Measurements from ENCODE around the gene CARMIL3.

Gene CARMIL3

DNA sequence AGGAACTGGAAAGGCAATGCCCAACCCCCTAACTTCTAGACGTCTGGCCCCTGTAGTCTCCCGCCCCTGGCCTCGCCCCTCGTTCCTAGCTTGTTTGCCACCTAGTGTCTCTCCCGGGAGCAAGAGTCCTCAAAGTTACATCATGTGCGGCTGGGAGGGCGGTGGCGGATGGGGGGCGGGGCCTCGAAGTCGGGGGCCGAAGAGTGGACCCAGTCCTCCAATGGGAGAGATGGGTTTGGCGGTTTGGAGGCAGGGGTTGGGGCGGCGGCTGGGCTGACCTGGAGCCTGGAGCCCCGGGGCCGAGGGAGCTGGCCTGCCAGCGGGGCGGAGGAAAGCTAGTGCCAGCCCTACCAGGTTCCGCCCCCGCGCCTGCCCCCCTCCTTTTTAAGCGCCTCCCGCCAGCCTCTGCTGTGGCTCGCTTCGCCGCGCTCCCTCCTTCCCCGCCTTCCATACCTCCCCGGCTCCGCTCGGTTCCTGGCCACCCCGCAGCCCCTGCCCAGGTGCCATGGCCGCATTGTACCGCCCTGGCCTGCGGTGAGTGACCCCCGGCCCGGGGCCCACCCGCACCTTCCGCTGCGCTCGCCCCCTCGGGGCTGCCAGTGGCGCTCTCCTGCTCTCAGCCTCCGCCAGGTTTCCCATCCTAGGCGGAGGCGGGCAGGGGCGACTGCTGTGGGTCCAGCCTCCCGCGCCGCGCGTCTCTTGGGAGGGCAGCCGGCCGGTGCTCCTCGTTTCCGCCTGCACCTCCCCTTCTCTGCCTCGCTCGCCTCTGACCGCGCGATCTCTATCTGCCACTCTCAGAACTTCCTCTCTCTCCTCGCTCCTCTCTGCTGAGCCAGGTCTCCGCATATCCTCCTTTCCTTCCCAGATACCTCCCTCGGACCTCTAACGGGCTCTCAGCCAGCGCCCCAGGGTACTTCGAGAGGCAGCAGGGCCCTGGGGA is 42.4 kb downstream of the CARMIL3 start, which contains the start of gene PCK2:
PCK2 (plus strand) TSS at position 411 of the 940 bp plus-strand sequence; CDS start at position 506, 95 bp downstream.
- no peaks in the 10 kb centered on the region for H3K4me1 ChIP-seq (ENCODE audit: low read length)
- TF ChIP-seq EZH2 (optimal IDR thresholded peaks at IDR 0.05; ENCODE audit: low read depth, low read length) (no peak), EZH2phosphoT487 (IDR thresholded peaks at IDR 0.05; ENCODE audit: low read length) (no peak)
- TF ChIP-seq, protein P1, sequence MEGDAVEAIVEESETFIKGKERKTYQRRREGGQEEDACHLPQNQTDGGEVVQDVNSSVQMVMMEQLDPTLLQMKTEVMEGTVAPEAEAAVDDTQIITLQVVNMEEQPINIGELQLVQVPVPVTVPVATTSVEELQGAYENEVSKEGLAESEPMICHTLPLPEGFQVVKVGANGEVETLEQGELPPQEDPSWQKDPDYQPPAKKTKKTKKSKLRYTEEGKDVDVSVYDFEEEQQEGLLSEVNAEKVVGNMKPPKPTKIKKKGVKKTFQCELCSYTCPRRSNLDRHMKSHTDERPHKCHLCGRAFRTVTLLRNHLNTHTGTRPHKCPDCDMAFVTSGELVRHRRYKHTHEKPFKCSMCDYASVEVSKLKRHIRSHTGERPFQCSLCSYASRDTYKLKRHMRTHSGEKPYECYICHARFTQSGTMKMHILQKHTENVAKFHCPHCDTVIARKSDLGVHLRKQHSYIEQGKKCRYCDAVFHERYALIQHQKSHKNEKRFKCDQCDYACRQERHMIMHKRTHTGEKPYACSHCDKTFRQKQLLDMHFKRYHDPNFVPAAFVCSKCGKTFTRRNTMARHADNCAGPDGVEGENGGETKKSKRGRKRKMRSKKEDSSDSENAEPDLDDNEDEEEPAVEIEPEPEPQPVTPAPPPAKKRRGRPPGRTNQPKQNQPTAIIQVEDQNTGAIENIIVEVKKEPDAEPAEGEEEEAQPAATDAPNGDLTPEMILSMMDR (IDR thresholded peaks at IDR 0.05; ENCODE audit: low read length): no peak
- H3K79me2 ChIP-seq (ENCODE audit: low read length): peaks cover 5% of the 10 kb centered on the region; the same call in 1 of the 2 replicates
- no peaks in the 10 kb centered on the region for H4K20me1 ChIP-seq (ENCODE audit: insufficient read depth, low read length)
- peak within 1 kb of the TSS; percentile 89 for H2AFZ ChIP-seq (ENCODE audit: low read length)
- no peaks in the 10 kb centered on the region for H3K9me3 ChIP-seq (replicated peaks; ENCODE audit: insufficient read depth, low read length)
- H3K36me3 ChIP-seq (replicated peaks; ENCODE audit: insufficient read depth, low read length): no peaks in the 10 kb centered on the region
- peak within 1 kb of the TSS; percentile 62 for H3K4me3 ChIP-seq (ENCODE audit: low read length)
- H3F3A ChIP-seq (ENCODE audit: insufficient read depth, low read length): no peaks in the 10 kb centered on the region
- H3K9ac ChIP-seq (ENCODE audit: low read length): peak within 1 kb of the TSS; percentile 66
- H3K27me3 ChIP-seq (replicated peaks; ENCODE audit: insufficient read depth, low read length): no peaks in the 10 kb centered on the region
- peak within 1 kb of the TSS; percentile 36; the same call in 1 of the 2 replicates for H3K27ac ChIP-seq (ENCODE audit: low read length)
- no peaks in the 10 kb centered on the region for H3K9me2 ChIP-seq (replicated peaks; ENCODE audit: insufficient read depth, low read length)
- DNase-seq: peak; percentile 49
- peak within 1 kb of the TSS; percentile 76; the same call in 1 of the 2 replicates for H3K4me2 ChIP-seq (ENCODE audit: low read depth, low read length)

DNA sequence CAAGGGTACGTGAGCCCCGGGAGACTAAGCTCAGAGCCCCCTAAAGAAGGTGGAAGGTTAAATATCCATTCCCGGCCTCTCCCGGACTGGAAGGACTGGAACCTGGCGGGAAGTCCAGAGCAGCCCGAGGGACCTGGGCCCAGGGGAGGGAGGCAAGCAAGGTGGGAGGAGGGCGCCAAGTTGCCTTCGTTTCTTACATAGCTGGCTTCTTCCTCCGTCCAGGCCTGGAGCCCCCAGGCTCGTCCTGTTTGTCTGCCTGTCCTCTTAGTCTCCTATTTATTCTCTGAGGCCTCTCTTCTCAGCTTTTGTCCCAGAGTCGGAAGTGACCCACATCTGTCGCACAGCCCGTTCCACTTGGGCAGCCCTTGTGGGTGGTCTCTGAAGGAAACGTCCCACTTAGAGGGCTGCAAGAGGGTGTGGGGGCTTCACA is 43.0 kb downstream of the CARMIL3 start:
- Histone ChIP-seq H3K4me2 (ENCODE audit: low read depth, low read length) (peak overlapping the region; percentile 76; the same call in 1 of the 2 replicates), H3K27ac (ENCODE audit: low read length) (peak overlapping the region; percentile 36; the same call in 1 of the 2 replicates), H3F3A (ENCODE audit: insufficient read depth, low read length) (no peaks in the 10 kb centered on the region), H3K27me3 (replicated peaks; ENCODE audit: insufficient read depth, low read length) (no peaks in the 10 kb centered on the region), H3K9ac (ENCODE audit: low read length) (peak overlapping the region; percentile 66), H3K9me2 (replicated peaks; ENCODE audit: insufficient read depth, low read length) (no peaks in the 10 kb centered on the region), H4K20me1 (ENCODE audit: insufficient read depth, low read length) (no peaks in the 10 kb centered on the region), H3K36me3 (replicated peaks; ENCODE audit: insufficient read depth, low read length) (no peaks in the 10 kb centered on the region), H3K4me3 (ENCODE audit: low read length) (peak overlapping the region; percentile 62), H3K79me2 (ENCODE audit: low read length) (peaks cover 5% of the 10 kb centered on the region; the same call in 1 of the 2 replicates), H2AFZ (ENCODE audit: low read length) (peak overlapping the region; percentile 89), H3K4me1 (ENCODE audit: low read length) (no peaks in the 10 kb centered on the region), H3K9me3 (replicated peaks; ENCODE audit: insufficient read depth, low read length) (no peaks in the 10 kb centered on the region)
- TF ChIP-seq EZH2 (optimal IDR thresholded peaks at IDR 0.05; ENCODE audit: low read depth, low read length) (no peak), EZH2phosphoT487 (IDR thresholded peaks at IDR 0.05; ENCODE audit: low read length) (no peak)
- no peak for DNase-seq

DNA sequence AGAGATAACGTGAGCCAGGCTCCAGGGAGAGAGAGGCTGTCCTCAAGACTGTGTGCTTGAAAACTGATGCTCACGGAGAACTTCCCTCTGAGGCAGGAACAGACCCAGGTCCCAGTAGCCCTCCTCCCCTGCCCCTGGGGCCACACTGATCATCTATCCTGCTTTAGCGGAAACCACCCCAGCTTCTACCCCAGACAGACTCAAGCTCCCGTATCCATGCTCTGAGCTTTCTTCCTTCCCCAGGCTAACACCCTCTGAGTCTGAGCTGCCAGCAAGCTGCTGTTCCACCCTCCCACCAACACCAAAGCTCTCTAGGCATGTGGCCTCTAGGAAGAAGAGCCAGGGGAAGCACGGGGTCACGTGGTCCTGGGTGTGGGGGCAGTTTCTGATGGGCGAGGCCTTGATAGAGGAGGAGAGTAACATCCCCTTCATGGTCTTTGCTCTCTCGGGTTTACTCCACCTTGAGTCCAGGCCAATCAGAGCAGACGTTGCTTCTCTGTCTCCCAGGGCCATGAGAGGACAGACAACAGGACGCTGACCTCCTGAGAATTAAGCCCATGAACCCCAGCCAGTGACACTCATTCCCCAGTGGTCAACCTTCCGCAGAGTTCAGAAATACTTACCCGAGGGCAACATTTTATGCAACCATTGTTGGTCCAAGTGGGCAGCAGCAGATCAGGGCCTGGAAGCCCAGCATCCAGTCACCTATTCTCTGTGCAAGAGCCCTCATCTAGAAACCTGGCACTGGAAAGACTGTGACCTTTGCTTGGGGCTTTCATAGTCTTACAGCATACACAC is 43.7 kb downstream of the CARMIL3 start:
- no peaks in the 10 kb centered on the region for H3F3A ChIP-seq (ENCODE audit: insufficient read depth, low read length)
- H3K9me3 ChIP-seq (replicated peaks; ENCODE audit: insufficient read depth, low read length): no peaks in the 10 kb centered on the region
- peak overlapping the region; percentile 76; the same call in 1 of the 2 replicates for H3K4me2 ChIP-seq (ENCODE audit: low read depth, low read length)
- H3K27me3 ChIP-seq (replicated peaks; ENCODE audit: insufficient read depth, low read length): no peaks in the 10 kb centered on the region
- H3K36me3 ChIP-seq (replicated peaks; ENCODE audit: insufficient read depth, low read length): no peaks in the 10 kb centered on the region
- H3K79me2 ChIP-seq (ENCODE audit: low read length): peaks cover 5% of the 10 kb centered on the region; the same call in 1 of the 2 replicates
- TF ChIP-seq, protein P1 (IDR thresholded peaks at IDR 0.05; ENCODE audit: low read length): no peak
- TF ChIP-seq EZH2 (optimal IDR thresholded peaks at IDR 0.05; ENCODE audit: low read depth, low read length): no peak
- no peak for TF ChIP-seq EZH2phosphoT487 (IDR thresholded peaks at IDR 0.05; ENCODE audit: low read length)
- no peaks in the 10 kb centered on the region for H3K9me2 ChIP-seq (replicated peaks; ENCODE audit: insufficient read depth, low read length)
- H3K9ac ChIP-seq (ENCODE audit: low read length): no peak overlapping the region; the same call in 1 of the 2 replicates
- H3K4me3 ChIP-seq (ENCODE audit: low read length): peak overlapping the region; percentile 62
- DNase-seq: no peak
- H4K20me1 ChIP-seq (ENCODE audit: insufficient read depth, low read length): no peaks in the 10 kb centered on the region
- H2AFZ ChIP-seq (ENCODE audit: low read length): no peak overlapping the region
- no peaks in the 10 kb centered on the region for H3K4me1 ChIP-seq (ENCODE audit: low read length)
- no peak overlapping the region for H3K27ac ChIP-seq (ENCODE audit: low read length)
